Neuronal stem cell (in vitro differentiated cells): ENCODE results near the gene TPST2.

Source experiments
- DNase-seq: peaks from one replicate; pipeline ENCODE4 v3.0.0-alpha.2; 2013; ENCODE audit warnings: low spot score
- H2AFZ ChIP-seq: one replicate; pipeline ENCODE4 v1.6.1; 2013; ENCODE audit warnings: mild to moderate bottlenecking, low read length, inconsistent platforms
- H2AK5ac ChIP-seq: 2 replicates; pipeline ENCODE4 v1.6.1; 2013; ENCODE audit warnings: low read depth, mild to moderate bottlenecking, inconsistent platforms, low read length, moderate library complexity, mixed read lengths
- H2BK120ac ChIP-seq: 2 replicates; pipeline ENCODE4 v1.6.1; 2013; ENCODE audit warnings: low read depth, mild to moderate bottlenecking, inconsistent platforms, low read length, moderate library complexity, mixed read lengths
- H2BK12ac ChIP-seq: one replicate; pipeline ENCODE4 v1.6.1; 2013; ENCODE audit warnings: low read length, inconsistent platforms
- H2BK15ac ChIP-seq: 2 replicates; pipeline ENCODE4 v1.6.1; 2013; ENCODE audit warnings: mild to moderate bottlenecking, low read length, inconsistent platforms, mixed read lengths
- H2BK5ac ChIP-seq: one replicate; pipeline ENCODE4 v1.6.1; 2013; ENCODE audit warnings: inconsistent platforms, mild to moderate bottlenecking, low read length, moderate library complexity
- H3K14ac ChIP-seq: one replicate; pipeline ENCODE4 v1.6.1; 2013; ENCODE audit warnings: low read length, inconsistent platforms
- H3K18ac ChIP-seq: 2 replicates; pipeline ENCODE4 v1.6.1; 2013; ENCODE audit warnings: low read length, inconsistent platforms
- H3K23ac ChIP-seq: 2 replicates; pipeline ENCODE4 v1.6.1; 2013; ENCODE audit warnings: low read depth, mild to moderate bottlenecking, mixed read lengths, low read length, inconsistent platforms; ENCODE audit not compliant: poor library complexity
- H3K27ac ChIP-seq: replicated peaks from 3 replicates; pipeline ENCODE4 v1.5.1; 2013; ENCODE audit warnings: low read length, inconsistent platforms
- H3K27me3 ChIP-seq, 3 experiments: 2 replicates each; pipeline ENCODE4 v1.6.1; 2013; ENCODE audit warnings: low read length in 3 of 3, mild to moderate bottlenecking in 2 of 3, inconsistent platforms in 1 of 3, low read depth in 1 of 3, mixed read lengths in 1 of 3, moderate library complexity in 1 of 3; ENCODE audit not compliant: control insufficient read depth in 3 of 3, insufficient read depth in 3 of 3
- H3K36me3 ChIP-seq, 2 donors: replicated peaks in 1 of 2; 2 replicates each; pipeline ENCODE4 v1.6.1; 2013; ENCODE audit warnings: low read length in 2 of 2; ENCODE audit not compliant: control insufficient read depth in 2 of 2, insufficient read depth in 2 of 2
- H3K4ac ChIP-seq: 2 replicates; pipeline ENCODE4 v1.6.1; 2013; ENCODE audit warnings: inconsistent platforms, mild to moderate bottlenecking, low read length, moderate library complexity
- H3K4me1 ChIP-seq, 2 donors: 1 replicate in 1 of 2; 2 replicates in 1 of 2; pipeline ENCODE4 v1.6.1; 2013; ENCODE audit warnings: low read length in 2 of 2, low read depth in 1 of 2; ENCODE audit not compliant: control insufficient read depth in 2 of 2, insufficient read depth in 1 of 2
- H3K4me2 ChIP-seq: one replicate; pipeline ENCODE4 v1.6.1; 2013; ENCODE audit warnings: mild to moderate bottlenecking, low read length, inconsistent platforms; ENCODE audit not compliant: insufficient read depth, poor library complexity, severe bottlenecking
- H3K4me3 ChIP-seq, 2 donors: 2 replicates each; pipeline ENCODE4 v1.5.1; 2013; ENCODE audit warnings: low read length in 2 of 2, mild to moderate bottlenecking in 2 of 2, inconsistent platforms in 1 of 2, moderate library complexity in 1 of 2
- H3K79me1 ChIP-seq: one replicate; pipeline ENCODE4 v1.6.1; 2013; ENCODE audit warnings: low read depth, mild to moderate bottlenecking, inconsistent platforms, low read length, moderate library complexity
- H3K9ac ChIP-seq: one replicate; pipeline ENCODE4 v1.6.1; 2013; ENCODE audit warnings: mild to moderate bottlenecking, low read depth, low read length, inconsistent platforms; ENCODE audit not compliant: poor library complexity
- H3K9me3 ChIP-seq, 2 donors: replicated peaks in 1 of 2; 2 replicates each; pipeline versions ENCODE3 to v1.6.1; 2013; ENCODE audit warnings: low read length in 2 of 2, mild to moderate bottlenecking in 2 of 2, inconsistent platforms in 1 of 2, low read depth in 1 of 2, mixed read lengths in 1 of 2, moderate library complexity in 1 of 2; ENCODE audit not compliant: control insufficient read depth in 2 of 2, insufficient read depth in 1 of 2
- H4K8ac ChIP-seq: one replicate; pipeline ENCODE4 v1.6.1; 2013; ENCODE audit warnings: low read depth, mild to moderate bottlenecking, inconsistent platforms, low read length, moderate library complexity
- H4K91ac ChIP-seq: one replicate; pipeline ENCODE4 v1.6.1; 2013; ENCODE audit warnings: low read length, low read depth, mild to moderate bottlenecking, inconsistent platforms; ENCODE audit not compliant: poor library complexity
- WGBS, 2 donors: extraction: QIAGEN DNeasy Blood & Tissue Kit; methylation state at CpG; one replicate each; pipeline ENCODE4 v1.1.7; 2013; ENCODE audit warnings: missing lambda C conversion rate in 2 of 2, mixed read lengths in 1 of 2; ENCODE audit not compliant: insufficient read length in 2 of 2, insufficient replicate concordance in 1 of 2; ENCODE audit errors: extremely low coverage in 2 of 2; 5-methylcytosine and 5-hydroxymethylcytosine counted together

Gene TPST2

GRCh38 chr22:26581026-26581425, 8.9 kb downstream of the TPST2 start:
- peak overlapping the region; percentile 83 for H4K8ac ChIP-seq
- no peak overlapping the region for H3K4ac ChIP-seq
- H2BK120ac ChIP-seq = no peak overlapping the region
- H2AK5ac ChIP-seq = no peak overlapping the region
- H3K4me1 ChIP-seq = peaks cover 4 to 7% of the 10 kb centered on the region in 2 donors
- no peak overlapping the region for H3K4me2 ChIP-seq
- H2BK12ac ChIP-seq = no peak overlapping the region
- peak overlapping the region; percentile 28 for H3K18ac ChIP-seq
- no peak overlapping the region for H2BK15ac ChIP-seq
- no peak overlapping the region for H3K27ac ChIP-seq
- no peaks in the 10 kb centered on the region for H3K27me3 ChIP-seq
- no peak overlapping the region for H4K91ac ChIP-seq
- peaks cover 0 to 48% of the 10 kb centered on the region in 2 donors for H3K36me3 ChIP-seq
- peak overlapping the region; percentile 5 for H3K9ac ChIP-seq
- H3K23ac ChIP-seq = no peak overlapping the region
- peaks cover 4% of the 10 kb centered on the region for H3K79me1 ChIP-seq
- WGBS, 2 donors = no CpG with 5 or more reads among the region's 1 CpG
- H3K14ac ChIP-seq = no peak overlapping the region
- no peak overlapping the region for H2AFZ ChIP-seq
- H2BK5ac ChIP-seq = no peak overlapping the region
- H3K9me3 ChIP-seq = no peaks in the 10 kb centered on the region
- no peak for DNase-seq
- no peak overlapping the region for H3K4me3 ChIP-seq

DNA sequence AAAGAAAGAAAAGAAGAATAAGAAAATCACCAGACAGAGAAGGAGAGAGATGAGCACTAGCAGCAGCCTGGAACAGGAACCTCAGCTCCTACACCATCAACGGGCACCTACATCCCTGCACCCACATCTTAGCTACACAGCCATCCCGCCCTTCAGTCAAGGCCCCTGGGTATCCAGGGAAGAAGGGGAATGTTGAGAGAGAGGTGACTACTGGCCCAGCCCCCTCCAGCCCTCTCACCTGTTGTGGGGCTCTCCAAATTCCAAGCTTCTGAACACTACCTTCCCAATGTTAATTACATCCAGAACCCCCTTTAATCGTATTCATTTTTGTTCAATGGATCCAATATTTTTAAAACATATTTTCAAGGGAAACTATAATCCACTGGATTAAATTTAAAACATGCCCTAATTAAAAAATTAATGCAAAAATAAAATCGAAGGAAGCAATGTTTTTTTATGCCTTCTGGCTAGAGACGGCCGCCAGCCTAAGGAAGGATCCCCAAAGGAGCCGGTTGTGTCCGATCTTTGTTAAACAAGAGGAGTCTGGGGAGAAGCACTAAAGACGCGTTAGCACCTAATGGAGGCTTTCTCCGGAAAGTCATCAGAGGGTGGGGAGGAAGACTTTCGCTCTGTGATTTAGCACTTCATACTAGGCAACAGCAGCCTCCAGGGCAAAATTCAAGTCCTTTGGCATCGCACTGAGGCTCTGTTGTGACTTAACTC, 9.5 kb downstream of the TPST2 start:
- H3K4ac ChIP-seq = no peak overlapping the region
- no peak overlapping the region for H2BK5ac ChIP-seq
- peaks cover 0 to 48% of the 10 kb centered on the region in 2 donors for H3K36me3 ChIP-seq
- H3K9ac ChIP-seq = no peak overlapping the region
- no peaks in the 10 kb centered on the region for H3K27me3 ChIP-seq
- H4K8ac ChIP-seq = no peak overlapping the region
- no peak overlapping the region for H2BK12ac ChIP-seq
- WGBS, 2 donors = no CpG with 5 or more reads among the region's 13 CpGs
- H3K23ac ChIP-seq = no peak overlapping the region
- no peaks in the 10 kb centered on the region for H3K9me3 ChIP-seq
- no peak for DNase-seq
- no peak overlapping the region for H2AK5ac ChIP-seq
- H2BK120ac ChIP-seq = no peak overlapping the region
- H3K18ac ChIP-seq = peak overlapping the region; percentile 11
- H3K4me2 ChIP-seq = no peak overlapping the region
- H3K4me3 ChIP-seq = no peak overlapping the region
- no peak overlapping the region for H3K14ac ChIP-seq
- no peak overlapping the region for H2AFZ ChIP-seq
- H2BK15ac ChIP-seq = no peak overlapping the region
- H4K91ac ChIP-seq = no peak overlapping the region
- H3K79me1 ChIP-seq = peaks cover 4% of the 10 kb centered on the region
- no peak overlapping the region for H3K27ac ChIP-seq
- H3K4me1 ChIP-seq = peaks cover 4 to 7% of the 10 kb centered on the region in 2 donors

- Histone ChIP-seq H2BK15ac (no peak overlapping the region), H3K23ac (no peak overlapping the region), H4K91ac (no peak overlapping the region), H3K9ac (no peak overlapping the region), H3K36me3 (peaks cover 0 to 41% of the 10 kb centered on the region in 2 donors), H3K18ac (no peak overlapping the region), H3K27me3 (no peaks in the 10 kb centered on the region), H2BK120ac (no peak overlapping the region), H3K4me3 (no peak overlapping the region), H3K4ac (no peak overlapping the region), H2AFZ (no peak overlapping the region), H4K8ac (no peak overlapping the region), H3K14ac (peak overlapping the region; percentile 96), H2AK5ac (peak overlapping the region; percentile 28), H3K27ac (no peak overlapping the region), H3K79me1 (peaks cover 4% of the 10 kb centered on the region), H2BK5ac (no peak overlapping the region), H3K9me3 (no peaks in the 10 kb centered on the region), H3K4me1 (peaks cover 4 to 7% of the 10 kb centered on the region in 2 donors), H3K4me2 (no peak overlapping the region), H2BK12ac (no peak overlapping the region)
- DNase-seq = no peak
- no CpG with 5 or more reads among the region's 10 CpGs for WGBS, 2 donors
Observed at GRCh38 chr22:26579331-26579886, 10.5 kb downstream of the TPST2 start.

GRCh38 chr22:26577081-26577480, 12.9 kb downstream of the TPST2 start:
- Histone ChIP-seq H2BK5ac (no peak overlapping the region), H3K23ac (no peak overlapping the region)

More at GRCh38 chr22:26577081-26577480, 12.9 kb downstream of the TPST2 start:
- no peak overlapping the region for H3K18ac ChIP-seq
- H3K4me2 ChIP-seq = no peak overlapping the region
- peaks cover 4 to 8% of the 10 kb centered on the region in 2 donors for H3K4me1 ChIP-seq
- no peak overlapping the region for H2AK5ac ChIP-seq
- H2BK15ac ChIP-seq = no peak overlapping the region
- H3K9ac ChIP-seq = no peak overlapping the region
- no CpG with 5 or more reads among the region's 7 CpGs for WGBS, 2 donors
- H4K91ac ChIP-seq = no peak overlapping the region
- no peak overlapping the region for H3K27ac ChIP-seq
- H3K79me1 ChIP-seq = peaks cover 4% of the 10 kb centered on the region
- no peak overlapping the region for H2AFZ ChIP-seq
- peaks cover 0 to 37% of the 10 kb centered on the region in 2 donors for H3K36me3 ChIP-seq
- no peak overlapping the region for H4K8ac ChIP-seq
- no peak overlapping the region for H2BK12ac ChIP-seq
- no peaks in the 10 kb centered on the region for H3K9me3 ChIP-seq
- no peak overlapping the region for H2BK120ac ChIP-seq
- H3K14ac ChIP-seq = no peak overlapping the region
- DNase-seq = no peak
- H3K4me3 ChIP-seq = no peak overlapping the region
- H3K27me3 ChIP-seq = no peaks in the 10 kb centered on the region
- no peak overlapping the region for H3K4ac ChIP-seq
